ENCODE results near the gene TGFBR3. TPM values are rescaled to one million over a fixed set of nuclear protein-coding genes. Genes with fewer than 3 reads are reported as not detected.

Gene TGFBR3
- polyA plus RNA-seq, 1 donor from 2014 or later: 2.3 TPM

- H3K4me3 Mint-ChIP-seq: no peak overlapping the region
- H3K27ac Mint-ChIP-seq: no peak overlapping the region
- H3K27me3 Mint-ChIP-seq: peaks cover 6% of the 10 kb centered on the region
- peaks cover 0 to 2% (median 0%) of the 10 kb centered on the region in 3 donors for H3K9me3 Mint-ChIP-seq
- H3K4me1 Mint-ChIP-seq: peaks cover 0 to 9% (median 0%) of the 10 kb centered on the region in 3 donors
- H3K36me3 Mint-ChIP-seq: no peaks in the 10 kb centered on the region
Measured at GRCh38 chr1:91734761-91735160, 151.2 kb downstream of the TGFBR3 start.

GRCh38 chr1:91733108-91733710 is 152.7 kb downstream of the TGFBR3 start:
- peaks cover 8% of the 10 kb centered on the region for H3K27me3 Mint-ChIP-seq
- peak overlapping the region in 1 of 3 donors; percentile 54 for H3K27ac Mint-ChIP-seq
- no peak overlapping the region for H3K4me3 Mint-ChIP-seq
- H3K4me1 Mint-ChIP-seq: peaks cover 0 to 9% (median 0%) of the 10 kb centered on the region in 3 donors
- no peaks in the 10 kb centered on the region for H3K9me3 Mint-ChIP-seq
- no peaks in the 10 kb centered on the region for H3K36me3 Mint-ChIP-seq

DNA sequence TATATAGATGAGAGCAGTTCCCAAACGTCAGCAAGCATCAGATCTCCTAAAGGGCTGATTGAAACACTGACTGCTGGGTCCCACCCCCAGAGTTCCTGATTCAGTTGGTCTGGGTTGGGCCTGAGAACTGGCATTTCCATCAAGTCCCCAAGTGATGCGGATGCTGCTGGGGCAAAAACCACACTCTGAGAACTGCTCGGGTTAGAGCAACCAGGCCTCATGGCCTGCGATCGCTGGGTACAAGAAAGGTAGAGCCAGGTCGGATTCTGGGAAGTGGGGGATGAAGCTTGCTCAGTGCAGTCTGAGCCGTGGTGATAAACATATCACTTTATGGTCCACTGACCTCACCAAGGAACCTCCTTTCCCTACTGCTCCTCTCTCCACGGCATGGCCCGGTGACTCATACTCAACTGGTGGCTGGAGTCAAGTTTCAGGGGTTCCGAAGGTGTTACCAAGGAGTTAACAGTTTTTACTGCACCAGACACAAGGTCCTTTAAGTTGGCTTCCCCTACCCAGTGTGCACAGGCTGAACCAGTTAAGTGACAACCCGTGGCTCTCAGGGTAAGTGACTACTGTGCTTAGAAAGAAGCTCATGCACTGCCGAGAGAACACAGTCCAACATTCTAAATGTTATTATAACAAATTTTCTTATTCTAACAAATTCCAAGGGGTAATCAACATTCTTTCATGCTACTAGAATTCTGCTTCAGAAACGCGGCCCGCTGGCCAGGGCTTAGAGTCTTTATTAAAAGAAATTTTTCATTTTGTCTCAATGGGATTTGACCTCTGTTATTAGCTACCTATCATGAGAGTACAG is 153.5 kb downstream of the TGFBR3 start:
- peak overlapping the region in 1 of 4 donors; percentile 14 for H3K4me3 Mint-ChIP-seq
- peaks cover 9% of the 10 kb centered on the region for H3K27me3 Mint-ChIP-seq
- no peaks in the 10 kb centered on the region for H3K36me3 Mint-ChIP-seq
- H3K9me3 Mint-ChIP-seq: no peaks in the 10 kb centered on the region
- H3K4me1 Mint-ChIP-seq: peaks cover 0 to 9% (median 0%) of the 10 kb centered on the region in 3 donors
- H3K27ac Mint-ChIP-seq: no peak overlapping the region

GRCh38 chr1:91731815-91732214 is 154.1 kb downstream of the TGFBR3 start:
- Mint-ChIP-seq H3K4me1 (peaks cover 0 to 9% (median 0%) of the 10 kb centered on the region in 3 donors), H3K36me3 (no peaks in the 10 kb centered on the region), H3K27me3 (peaks cover 11% of the 10 kb centered on the region), H3K27ac (no peak overlapping the region), H3K4me3 (peak overlapping the region in 1 of 4 donors; percentile 14), H3K9me3 (no peaks in the 10 kb centered on the region)

DNA sequence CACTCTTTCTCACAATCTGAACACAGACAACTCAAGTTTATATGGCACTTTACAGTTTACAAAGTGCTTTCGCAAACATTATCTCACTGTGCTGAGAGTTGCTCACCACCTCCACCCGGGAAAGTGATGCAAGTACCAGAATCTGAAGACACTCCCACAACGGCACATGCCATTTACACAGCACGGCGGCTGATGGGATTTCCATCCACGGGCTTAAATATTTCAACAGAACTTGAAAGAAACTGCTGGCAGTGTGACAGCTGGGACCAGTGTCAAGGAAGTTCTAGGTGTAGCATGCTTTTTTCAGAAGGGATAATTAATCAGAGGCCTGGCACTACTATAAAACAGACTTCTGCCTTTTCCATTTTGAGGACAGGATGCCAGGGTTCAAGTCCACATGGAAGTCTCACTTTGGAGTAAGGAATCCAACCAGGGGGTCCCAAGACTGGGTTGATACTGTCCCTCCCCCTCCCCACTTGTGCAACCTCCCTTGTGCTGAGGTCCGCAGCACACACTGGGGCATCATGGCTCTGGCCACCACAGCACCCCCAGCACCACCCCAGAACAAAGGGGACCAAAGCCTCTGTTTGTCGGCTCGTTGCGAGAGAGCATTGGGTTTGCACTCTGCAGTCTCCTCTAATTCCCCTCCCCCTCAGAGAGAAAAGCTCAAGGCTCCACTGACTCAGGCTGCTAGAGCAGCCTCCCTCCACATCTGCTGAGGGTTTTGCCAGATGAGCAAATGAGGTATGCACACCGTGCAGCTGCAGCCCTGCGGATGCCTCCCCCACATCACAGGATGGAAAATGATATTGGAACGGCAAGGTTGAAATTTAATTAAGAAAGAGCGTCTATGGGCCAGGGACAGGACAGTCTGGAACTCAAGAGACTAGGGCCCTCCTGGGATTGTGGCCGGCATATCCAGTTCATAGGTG is 154.9 kb downstream of the TGFBR3 start:
- H3K9me3 Mint-ChIP-seq: no peaks in the 10 kb centered on the region
- no peaks in the 10 kb centered on the region for H3K36me3 Mint-ChIP-seq
- peaks cover 0 to 9% (median 0%) of the 10 kb centered on the region in 3 donors for H3K4me1 Mint-ChIP-seq
- peak overlapping the region in 1 of 3 donors; percentile 3 for H3K27ac Mint-ChIP-seq
- no peak overlapping the region for H3K4me3 Mint-ChIP-seq
- peaks cover 11% of the 10 kb centered on the region for H3K27me3 Mint-ChIP-seq

DNA sequence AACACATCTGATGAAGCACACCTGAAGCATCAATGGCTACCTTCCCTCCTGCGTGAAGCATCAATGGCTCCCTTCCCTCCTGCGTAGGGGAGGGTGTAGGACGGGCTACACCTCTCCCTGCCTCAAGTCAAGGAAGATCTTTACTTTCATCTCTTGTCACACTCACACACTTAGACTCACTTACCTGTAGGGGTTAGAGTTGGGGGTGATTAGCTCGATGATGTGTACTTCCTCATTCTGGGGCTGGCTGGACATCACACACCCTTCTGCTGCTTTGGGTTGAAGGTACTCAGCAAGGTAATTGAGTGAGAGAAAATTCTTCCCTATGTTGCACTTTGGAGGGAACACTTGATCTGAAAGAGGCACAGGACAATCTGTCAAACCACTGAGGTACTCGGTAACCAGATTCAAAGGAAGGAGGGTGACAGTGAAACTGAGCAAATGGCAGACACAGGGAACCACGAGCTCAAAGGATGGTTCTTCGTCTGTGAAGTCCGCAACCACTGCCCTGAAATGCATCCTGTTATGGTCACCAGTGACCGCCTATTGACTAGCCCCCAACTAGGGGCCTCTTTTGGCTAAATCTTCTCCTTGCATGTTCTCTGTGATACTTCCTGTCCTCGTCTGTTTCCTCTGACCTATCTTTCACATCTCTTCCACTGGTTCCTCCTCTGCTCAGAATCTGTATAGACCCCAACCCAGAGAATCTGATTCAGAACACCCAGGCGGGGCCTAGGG is 156.2 kb downstream of the TGFBR3 start:
- H3K4me3 Mint-ChIP-seq: no peak overlapping the region
- H3K36me3 Mint-ChIP-seq: no peaks in the 10 kb centered on the region
- no peaks in the 10 kb centered on the region for H3K9me3 Mint-ChIP-seq
- H3K27ac Mint-ChIP-seq: no peak overlapping the region
- H3K4me1 Mint-ChIP-seq: peaks cover 0 to 9% (median 0%) of the 10 kb centered on the region in 3 donors
- peaks cover 11% of the 10 kb centered on the region for H3K27me3 Mint-ChIP-seq

- Mint-ChIP-seq H3K27ac (no peak overlapping the region), H3K27me3 (peaks cover 11% of the 10 kb centered on the region), H3K4me3 (no peak overlapping the region)
Measured at GRCh38 chr1:91727763-91728162, 158.2 kb downstream of the TGFBR3 start.

DNA sequence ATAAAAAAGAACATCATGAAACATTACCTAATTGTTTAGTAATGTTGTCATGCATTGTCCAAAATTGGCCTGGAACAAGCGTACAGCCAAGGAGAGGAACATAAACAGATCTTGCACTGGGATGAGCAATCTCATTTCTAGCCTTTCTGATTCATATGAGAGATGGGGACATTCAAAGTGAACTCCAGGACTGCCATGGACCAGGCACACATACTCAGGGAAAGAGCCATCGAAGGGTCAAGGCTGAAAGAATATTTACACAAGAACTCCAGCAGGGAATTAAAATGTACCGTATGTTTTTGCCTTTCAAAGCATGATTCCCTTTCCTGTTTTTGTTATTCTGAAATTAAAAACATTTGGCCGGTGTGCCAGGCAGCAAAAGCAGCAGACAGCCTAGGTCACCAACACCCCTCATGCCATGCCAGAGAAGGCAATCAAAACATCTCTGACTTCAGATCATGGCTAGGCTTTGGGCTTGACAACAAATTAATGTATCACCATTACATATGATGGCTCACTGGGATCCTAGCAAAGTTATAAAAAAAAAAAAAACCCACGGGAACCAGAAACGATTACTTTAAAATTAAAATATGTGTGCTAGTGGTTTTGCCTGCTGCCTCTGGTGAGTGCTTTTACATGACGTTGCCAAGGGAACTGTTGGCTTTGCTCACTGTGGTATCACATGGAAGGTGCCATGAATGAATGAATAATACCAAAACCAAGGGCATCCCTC is 159.8 kb downstream of the TGFBR3 start:
- peaks cover 2% of the 10 kb centered on the region for H3K36me3 Mint-ChIP-seq
- H3K27me3 Mint-ChIP-seq: peaks cover 11% of the 10 kb centered on the region

More at GRCh38 chr1:91727763-91728162, 158.2 kb downstream of the TGFBR3 start:
- H3K9me3 Mint-ChIP-seq: peaks cover 0 to 2% (median 0%) of the 10 kb centered on the region in 3 donors
- H3K36me3 Mint-ChIP-seq: no peaks in the 10 kb centered on the region
- peaks cover 0 to 9% (median 0%) of the 10 kb centered on the region in 3 donors for H3K4me1 Mint-ChIP-seq

GRCh38 chr1:91725618-91725988 is 160.3 kb downstream of the TGFBR3 start:
- Mint-ChIP-seq H3K9me3 (peaks cover 0 to 2% (median 0%) of the 10 kb centered on the region in 3 donors), H3K4me1 (peaks cover 0 to 2% (median 0%) of the 10 kb centered on the region in 3 donors), H3K27me3 (peaks cover 9% of the 10 kb centered on the region), H3K36me3 (peaks cover 2% of the 10 kb centered on the region), H3K4me3 (no peak overlapping the region), H3K27ac (no peak overlapping the region)

More for the DNA sequence above, 159.8 kb downstream of the TGFBR3 start:
- H3K4me3 Mint-ChIP-seq: no peak overlapping the region
- H3K4me1 Mint-ChIP-seq: peaks cover 0 to 2% (median 0%) of the 10 kb centered on the region in 3 donors
- H3K27ac Mint-ChIP-seq: no peak overlapping the region
- H3K9me3 Mint-ChIP-seq: peaks cover 0 to 2% (median 0%) of the 10 kb centered on the region in 3 donors

- no peak overlapping the region for H3K27ac Mint-ChIP-seq
- no peak overlapping the region for H3K4me3 Mint-ChIP-seq
- H3K9me3 Mint-ChIP-seq: peaks cover 0 to 2% (median 0%) of the 10 kb centered on the region in 3 donors
- no peaks in the 10 kb centered on the region for H3K4me1 Mint-ChIP-seq
- peaks cover 2% of the 10 kb centered on the region for H3K36me3 Mint-ChIP-seq
- peaks cover 5% of the 10 kb centered on the region for H3K27me3 Mint-ChIP-seq
Measured at GRCh38 chr1:91724644-91725043, 161.3 kb downstream of the TGFBR3 start.

DNA sequence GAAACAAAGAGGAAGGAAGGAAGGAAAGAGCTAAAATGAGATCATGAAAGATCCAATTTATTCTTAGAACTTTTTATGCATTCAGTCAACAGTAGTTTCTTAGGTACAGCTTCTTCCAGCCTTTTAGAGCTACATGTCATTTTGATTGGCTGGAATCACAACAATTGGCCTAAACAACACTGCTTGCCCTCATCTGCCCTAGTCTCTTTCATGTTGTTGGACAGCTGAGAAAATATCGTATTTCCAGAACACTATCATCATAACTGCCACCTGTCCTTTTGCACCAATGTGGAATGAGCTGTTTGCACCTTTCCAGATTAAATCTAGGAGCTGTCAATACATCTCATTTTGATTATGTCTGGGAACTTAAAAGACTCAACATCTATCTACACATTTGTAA is 161.7 kb downstream of the TGFBR3 start:
- Mint-ChIP-seq H3K9me3 (peaks cover 0 to 2% (median 0%) of the 10 kb centered on the region in 3 donors), H3K27ac (no peak overlapping the region), H3K27me3 (peaks cover 5% of the 10 kb centered on the region), H3K4me3 (no peak overlapping the region), H3K4me1 (no peaks in the 10 kb centered on the region), H3K36me3 (peaks cover 2% of the 10 kb centered on the region)

DNA sequence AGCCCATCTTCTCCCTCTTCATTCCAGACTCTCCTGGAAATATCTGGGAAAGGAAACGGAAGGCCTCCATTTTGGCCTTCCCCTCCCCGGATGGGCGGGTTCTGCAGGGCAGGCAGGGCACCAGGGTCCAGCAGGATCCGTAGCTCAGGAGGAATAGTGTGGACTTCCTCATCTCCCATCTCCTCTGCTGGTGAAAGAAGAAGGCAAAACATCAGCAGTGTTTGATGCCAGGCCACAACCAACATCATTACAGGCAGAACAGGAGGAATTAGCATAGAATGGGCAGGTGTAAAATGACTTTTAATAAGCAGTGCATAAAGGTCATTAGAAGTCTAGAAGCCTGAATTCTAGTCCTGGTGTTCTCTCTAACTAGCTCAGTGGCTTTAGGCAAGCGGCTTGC is 165.9 kb downstream of the TGFBR3 start:
- no peaks in the 10 kb centered on the region for H3K27me3 Mint-ChIP-seq
- no peak overlapping the region for H3K4me3 Mint-ChIP-seq
- no peaks in the 10 kb centered on the region for H3K4me1 Mint-ChIP-seq
- peaks cover 2% of the 10 kb centered on the region for H3K36me3 Mint-ChIP-seq
- H3K9me3 Mint-ChIP-seq: peaks cover 0 to 2% (median 0%) of the 10 kb centered on the region in 3 donors
- no peak overlapping the region for H3K27ac Mint-ChIP-seq

DNA sequence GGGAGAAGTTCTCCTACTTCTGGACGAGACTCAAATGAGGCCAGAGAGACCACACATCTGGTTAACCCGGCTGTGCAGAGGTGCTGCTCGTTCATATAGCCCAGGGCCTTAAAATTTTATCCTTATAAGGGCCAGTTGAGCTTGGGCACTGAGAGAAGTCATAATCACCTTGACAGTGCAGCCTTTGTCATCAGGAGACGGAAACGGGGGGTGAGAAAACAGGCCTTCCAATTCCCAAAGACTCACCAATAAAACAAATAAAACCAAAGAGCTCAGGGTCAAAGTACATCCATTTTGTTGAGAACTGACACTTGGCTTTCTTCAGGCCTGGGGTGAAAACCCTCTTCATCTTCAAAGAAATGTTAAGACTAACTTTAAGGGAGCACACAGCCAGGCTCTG is 167.1 kb downstream of the TGFBR3 start:
- H3K4me1 Mint-ChIP-seq: no peaks in the 10 kb centered on the region

More for the DNA sequence above, 167.1 kb downstream of the TGFBR3 start:
- H3K27me3 Mint-ChIP-seq: peaks cover 2% of the 10 kb centered on the region
- H3K27ac Mint-ChIP-seq: no peak overlapping the region
- no peak overlapping the region for H3K4me3 Mint-ChIP-seq
- H3K9me3 Mint-ChIP-seq: no peaks in the 10 kb centered on the region
- peaks cover 2% of the 10 kb centered on the region for H3K36me3 Mint-ChIP-seq
